ENCODE data around the gene UBP1. TPM values are rescaled to one million over a fixed set of nuclear protein-coding genes. Genes with fewer than 3 reads are reported as not detected.

The UBP1 gene
- total and polyA plus RNA-seq, 9 of the 15 experiments (the other 6 are each of a cell fraction or from before 2014, with no cell fraction given), result 13.6 to 143 (median 79.6) TPM

- TF ChIP-seq ZNF282 (CRISPR knock-in tag; IDR thresholded peaks at IDR 0.05), result no peak
- TF ChIP-seq TCF15 (CRISPR knock-in tag; IDR thresholded peaks at IDR 0.05), result no peak
- no peak for TF ChIP-seq KLF16 (IDR thresholded peaks at IDR 0.05)
- no peak for TF ChIP-seq RBBP5 (IDR thresholded peaks at IDR 0.05; ENCODE audit: borderline replicate concordance, insufficient read depth, low read length, poor library complexity, severe bottlenecking)
- no peak; the same call in 1 of the 2 replicates for TF ChIP-seq BACH1 (tag; IDR thresholded peaks at IDR 0.05)
- peak; percentile 44; the same call in 1 of the 2 replicates for TF ChIP-seq SMARCA4 (IDR thresholded peaks at IDR 0.05)
- no peak for TF ChIP-seq NBN (IDR thresholded peaks at IDR 0.05; ENCODE audit: low read depth)
- no peak for TF ChIP-seq PML (IDR thresholded peaks at IDR 0.05; ENCODE audit: low read length)
- no peak for TF ChIP-seq ETV5 (CRISPR knock-in tag; IDR thresholded peaks at IDR 0.05; ENCODE audit: low read depth)
- no peak for TF ChIP-seq MLX (CRISPR knock-in tag; conservative IDR thresholded peaks at IDR 0.05)
- TF ChIP-seq ZNF785 (CRISPR knock-in tag; IDR thresholded peaks at IDR 0.05), result no peak
These were observed 84.6 kb downstream of the UBP1 start (continued) for GRCh38 chr3:33355611-33356010.

DNA sequence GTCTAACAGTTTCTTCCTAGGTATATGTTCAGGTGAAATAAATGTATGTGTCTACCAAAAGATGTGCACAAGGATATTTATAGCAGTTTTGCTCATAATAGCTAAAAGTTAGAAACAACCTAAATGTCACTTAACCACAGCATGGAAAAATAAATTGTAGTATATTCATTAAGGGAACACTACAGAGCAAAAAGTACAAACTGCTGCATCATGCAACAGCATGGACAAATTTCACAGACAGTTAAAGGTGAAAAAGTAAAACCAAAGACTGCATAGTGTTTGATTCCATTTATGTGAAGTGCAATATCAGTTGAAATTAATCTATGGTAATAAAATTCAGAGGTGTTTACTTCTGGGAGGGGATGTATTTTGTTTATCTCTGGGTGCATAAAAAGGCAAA, 100.4 kb downstream of the UBP1 start:
- H3K36me3 ChIP-seq (ENCODE audit: control insufficient read depth, insufficient read depth, low read length), result no peaks in the 10 kb centered on the region
- ATAC-seq, result peak; percentile 48; the same call in 2 of the 3 replicates
- no peaks in the 10 kb centered on the region for H3K4me1 ChIP-seq (replicated peaks in 1 of 2; ENCODE audit: control insufficient read depth in 2 of 2, insufficient read depth in 2 of 2, low read length in 2 of 2)
- FAIRE-seq, result no peak
- no peaks in the 10 kb centered on the region for H3K79me2 ChIP-seq (ENCODE audit: control insufficient read depth, insufficient read depth, low read length)
- no peak overlapping the region for H3K4me3 ChIP-seq
- no peak overlapping the region for H2AFZ ChIP-seq (ENCODE audit: low read depth, low read length)
- ChIA-PET CTCF (ENCODE audit: low intra/inter-chr PET ratio) (no interaction called here), POLR2A (no interaction called here)
- in situ Hi-C loops (cut with MboI) (no loop called here), intact Hi-C loops (cut with micrococcal nuclease) (no loop called here)
- no peaks in the 10 kb centered on the region for H3K27me3 ChIP-seq (ENCODE audit: control insufficient read depth in 2 of 2, insufficient read depth in 2 of 2, low read length in 2 of 2)
- no peak overlapping the region for H3K9ac ChIP-seq (ENCODE audit: insufficient read depth in 1 of 2, low read depth in 2 of 2, low read length in 2 of 2)
- H4K20me1 ChIP-seq (replicated peaks; ENCODE audit: control insufficient read depth, insufficient read depth, low read length), result no peaks in the 10 kb centered on the region
- no peaks in the 10 kb centered on the region for H3K9me1 ChIP-seq (ENCODE audit: control insufficient read depth, insufficient read depth, low read length)
- DNase-seq (ENCODE audit: extremely low read depth in 1 of 4, low spot score in 3 of 4), result no peak
- H3K4me2 ChIP-seq (ENCODE audit: insufficient read depth, low read length), result no peak overlapping the region
- no peak overlapping the region for H3K27ac ChIP-seq (ENCODE audit: extremely low read depth, low read depth, low read length)
- no peaks in the 10 kb centered on the region for H3K9me3 ChIP-seq (replicated peaks; ENCODE audit: control insufficient read depth, insufficient read depth, low read depth, low read length)
- no TSS peak for BruUV-seq (replicated peaks)
- TF ChIP-seq MNT (conservative IDR thresholded peaks at IDR 0.05) (no peak), ZNF134 (CRISPR knock-in tag; conservative IDR thresholded peaks at IDR 0.05) (no peak), PTTG1 (tag; IDR thresholded peaks at IDR 0.05; ENCODE audit: low read depth) (no peak), ZNF384 (IDR thresholded peaks at IDR 0.05; ENCODE audit: low read depth, low read length) (no peak), NFE2 (IDR thresholded peaks at IDR 0.05; ENCODE audit: low read depth) (peak; percentile 65), C11orf30 (IDR thresholded peaks at IDR 0.05; ENCODE audit: low read depth) (peak; percentile 53), U2AF1 (optimal IDR thresholded peaks at IDR 0.05; ENCODE audit: low read depth, low read length) (no peak), KLF16 (IDR thresholded peaks at IDR 0.05) (no peak), SNRNP70 (optimal IDR thresholded peaks at IDR 0.05; ENCODE audit: low read depth, low read length) (no peak), EHMT2 (IDR thresholded peaks at IDR 0.05) (no peak), MAFG (tag; conservative IDR thresholded peaks at IDR 0.05) (0 out of 2 replicates have a peak, but pooled peaks have one; percentile 18)
- TF ChIP-seq, protein P1, sequence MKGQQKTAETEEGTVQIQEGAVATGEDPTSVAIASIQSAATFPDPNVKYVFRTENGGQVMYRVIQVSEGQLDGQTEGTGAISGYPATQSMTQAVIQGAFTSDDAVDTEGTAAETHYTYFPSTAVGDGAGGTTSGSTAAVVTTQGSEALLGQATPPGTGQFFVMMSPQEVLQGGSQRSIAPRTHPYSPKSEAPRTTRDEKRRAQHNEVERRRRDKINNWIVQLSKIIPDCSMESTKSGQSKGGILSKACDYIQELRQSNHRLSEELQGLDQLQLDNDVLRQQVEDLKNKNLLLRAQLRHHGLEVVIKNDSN (CRISPR knock-in tag; IDR thresholded peaks at IDR 0.05), result no peak
